OCI-LY3 (cell line): ENCODE measurements around the gene THAP3.
A peak's percentile ranks its signal among the peaks of the same experiment; 100 is the strongest.

Source experiments
- EZH2phosphoT487 ChIP-seq: fragments of 200-600 bp; shearing (Covaris generic); IDR thresholded peaks from 2 replicates; pipeline ENCODE4 v1.6.1; 2018; ENCODE audit warnings: antibody characterized with exemption, mixed run types, low read depth
- TF ChIP-seq, protein P1 (sequence below): fragments of 200-600, 300-600 bp; sonication (generic); IDR thresholded peaks from 2 replicates; pipeline ENCODE4 v1.5.1; 2014; ENCODE audit warnings: antibody characterized with exemption, low read length, low read depth

DNA sequence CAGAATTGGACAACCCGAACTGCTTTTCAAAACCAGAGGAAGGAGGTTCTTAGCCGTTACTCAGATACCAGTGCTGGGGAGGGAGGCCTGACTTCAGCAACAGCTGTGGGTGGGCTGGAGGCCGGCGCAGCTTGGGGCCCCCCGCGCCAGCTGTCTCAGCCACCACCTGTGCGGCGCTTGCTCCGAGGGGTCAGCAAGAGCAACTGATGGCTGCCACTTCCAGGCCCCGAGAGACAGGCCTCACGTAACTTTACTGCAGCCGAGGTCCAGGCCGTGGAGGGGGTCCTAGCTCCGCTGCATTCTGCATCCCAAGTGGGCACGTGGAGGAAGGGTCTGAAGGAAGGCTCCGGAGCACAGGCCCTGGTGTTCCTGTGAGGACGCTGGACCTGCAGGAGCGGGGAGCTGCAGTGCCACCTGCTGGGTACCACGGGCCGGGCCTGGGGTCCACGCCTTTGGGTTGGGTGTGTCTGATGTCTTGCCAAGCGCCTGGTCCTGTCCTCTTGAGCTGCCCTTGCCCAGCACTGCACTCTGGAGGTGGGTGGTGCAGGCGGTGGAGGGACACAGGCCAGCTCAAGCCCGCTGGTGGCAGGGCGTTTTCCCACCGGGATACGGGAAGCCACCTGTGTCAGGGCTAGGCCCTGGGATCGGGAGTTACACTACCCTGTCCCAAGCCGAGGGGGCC lies 9.8 kb downstream of the THAP3 start:
- TF ChIP-seq, protein P1, sequence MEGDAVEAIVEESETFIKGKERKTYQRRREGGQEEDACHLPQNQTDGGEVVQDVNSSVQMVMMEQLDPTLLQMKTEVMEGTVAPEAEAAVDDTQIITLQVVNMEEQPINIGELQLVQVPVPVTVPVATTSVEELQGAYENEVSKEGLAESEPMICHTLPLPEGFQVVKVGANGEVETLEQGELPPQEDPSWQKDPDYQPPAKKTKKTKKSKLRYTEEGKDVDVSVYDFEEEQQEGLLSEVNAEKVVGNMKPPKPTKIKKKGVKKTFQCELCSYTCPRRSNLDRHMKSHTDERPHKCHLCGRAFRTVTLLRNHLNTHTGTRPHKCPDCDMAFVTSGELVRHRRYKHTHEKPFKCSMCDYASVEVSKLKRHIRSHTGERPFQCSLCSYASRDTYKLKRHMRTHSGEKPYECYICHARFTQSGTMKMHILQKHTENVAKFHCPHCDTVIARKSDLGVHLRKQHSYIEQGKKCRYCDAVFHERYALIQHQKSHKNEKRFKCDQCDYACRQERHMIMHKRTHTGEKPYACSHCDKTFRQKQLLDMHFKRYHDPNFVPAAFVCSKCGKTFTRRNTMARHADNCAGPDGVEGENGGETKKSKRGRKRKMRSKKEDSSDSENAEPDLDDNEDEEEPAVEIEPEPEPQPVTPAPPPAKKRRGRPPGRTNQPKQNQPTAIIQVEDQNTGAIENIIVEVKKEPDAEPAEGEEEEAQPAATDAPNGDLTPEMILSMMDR: peak; percentile 33; the same call in 1 of the 2 replicates
- TF ChIP-seq EZH2phosphoT487: no peak
